Raji (cell line): Measurements from ENCODE around the gene SELENON.

Experiments used
- POLR2A ChIP-seq: IDR thresholded peaks from 2 replicates; pipeline ENCODE4 v1.6.1; 2011; ENCODE audit warnings: low read depth, low read length, control low read depth; ENCODE audit not compliant: insufficient read depth

SELENON gene

GRCh38 chr1:25821112-25821476 lies 21.1 kb downstream of the SELENON start:
- no peak for TF ChIP-seq POLR2A

GRCh38 chr1:25821630-25822091 lies 21.7 kb downstream of the SELENON start:
- TF ChIP-seq POLR2A, result no peak

- no peak for TF ChIP-seq POLR2A
These were observed 25.6 kb downstream of the SELENON start for GRCh38 chr1:25825605-25826004.

- no peak for TF ChIP-seq POLR2A
These were observed 26.6 kb downstream of the SELENON start for GRCh38 chr1:25826571-25826970.

- no peak for TF ChIP-seq POLR2A
These were observed 28.5 kb downstream of the SELENON start for GRCh38 chr1:25828491-25828890.

- no peak for TF ChIP-seq POLR2A
These were observed 29.1 kb downstream of the SELENON start for GRCh38 chr1:25829046-25829445.

- TF ChIP-seq POLR2A, result no peak
These were observed 31.7 kb downstream of the SELENON start for GRCh38 chr1:25831569-25832196.

GRCh38 chr1:25832336-25833037 lies 32.5 kb downstream of the SELENON start:
- no peak for TF ChIP-seq POLR2A

GRCh38 chr1:25833158-25833557 lies 33.2 kb downstream of the SELENON start:
- no peak for TF ChIP-seq POLR2A

GRCh38 chr1:25834894-25835293 lies 34.9 kb downstream of the SELENON start:
- no peak for TF ChIP-seq POLR2A

GRCh38 chr1:25836695-25837094 lies 36.7 kb downstream of the SELENON start:
- no peak for TF ChIP-seq POLR2A

- no peak for TF ChIP-seq POLR2A
These were observed 37.4 kb downstream of the SELENON start for GRCh38 chr1:25837262-25837875.

GRCh38 chr1:25843483-25843882 lies 43.5 kb downstream of the SELENON start:
- no peak for TF ChIP-seq POLR2A

GRCh38 chr1:25844536-25845337 lies 44.7 kb downstream of the SELENON start:
- no peak for TF ChIP-seq POLR2A

GRCh38 chr1:25845664-25846063 lies 45.7 kb downstream of the SELENON start:
- TF ChIP-seq POLR2A, result no peak

- TF ChIP-seq POLR2A, result no peak
These were observed 47.9 kb downstream of the SELENON start for GRCh38 chr1:25847929-25848328.

GRCh38 chr1:25848531-25848930 lies 48.5 kb downstream of the SELENON start:
- no peak for TF ChIP-seq POLR2A
